CD4-positive, alpha-beta T cell (primary cell): ENCODE measurements around the gene SPAG9. TPM values are rescaled to one million over a fixed set of nuclear protein-coding genes. Genes with fewer than 3 reads are reported as not detected.

Source experiments
- ATAC-seq: fragments of 200-7000 bp; cut with Tn5 transposase; one replicate; pipeline ENCODE4 v1.10.0; 2022; ENCODE audit warnings: mild to moderate bottlenecking; ENCODE audit not compliant: poor library complexity
- CTCF ChIA-PET: fragments of 350-600 bp; sonication (Branson Sonifier 250); formaldehyde crosslinking; loops from one replicate; lab custom pipeline; 2021; ENCODE audit warnings: antibody characterized with exemption, inconsistent platforms; lab: Charles Lee
- POLR2A ChIA-PET: fragments of 350-600 bp; sonication (Branson Sonifier 250); formaldehyde crosslinking; loops from one replicate; lab custom pipeline; 2021; ENCODE audit warnings: antibody characterized with exemption, inconsistent platforms; lab: Charles Lee
- DNase-seq, 14 experiments: peaks; one replicate each; pipeline ENCODE4 v3.0.0-alpha.2; 2013 to 2020; ENCODE audit warnings: mixed read lengths in 2 of 14
- H3K27ac ChIP-seq, 2 donors: one replicate each; pipeline versions ENCODE4 v1.5.1 to v1.7.0; 2013; ENCODE audit warnings: low read length in 2 of 2, low read depth in 1 of 2, mild to moderate bottlenecking in 1 of 2
- H3K27me3 ChIP-seq, 2 experiments: 1 replicate in 1 of 2; 2 replicates in 1 of 2; pipeline versions ENCODE4 v1.6.1 to v1.7.0; 2013; ENCODE audit warnings: low read length in 2 of 2, control low read depth in 1 of 2, mild to moderate bottlenecking in 1 of 2, moderate library complexity in 1 of 2; ENCODE audit not compliant: insufficient read depth in 2 of 2, control insufficient read depth in 1 of 2
- H3K36me3 ChIP-seq: one replicate; pipeline ENCODE4 v1.6.1; 2013; ENCODE audit warnings: low read length, control low read depth; ENCODE audit not compliant: insufficient read depth
- H3K4me1 ChIP-seq: one replicate; pipeline ENCODE4 v1.6.1; 2013; ENCODE audit warnings: low read length, control low read depth; ENCODE audit not compliant: insufficient read depth
- H3K4me3 ChIP-seq: one replicate; pipeline ENCODE4 v1.5.1; 2013; ENCODE audit warnings: mild to moderate bottlenecking, low read length, moderate library complexity
- H3K9me3 ChIP-seq, 2 experiments: 1 replicate in 1 of 2; 2 replicates in 1 of 2; pipeline versions ENCODE4 v1.6.1 to v1.7.0; 2013; ENCODE audit warnings: low read length in 2 of 2, mild to moderate bottlenecking in 2 of 2, control low read depth in 1 of 2, moderate library complexity in 1 of 2; ENCODE audit not compliant: control insufficient read depth in 1 of 2, insufficient read depth in 1 of 2
- H3K27ac Mint-ChIP-seq: one replicate; pipeline ENCODE4 v1.8.0; 2020; ENCODE audit warnings: mixed read lengths
- H3K27me3 Mint-ChIP-seq: one replicate; pipeline ENCODE4 v1.8.0; 2021; ENCODE audit warnings: mixed read lengths
- H3K36me3 Mint-ChIP-seq: one replicate; pipeline ENCODE4 v1.8.0; 2021; ENCODE audit warnings: low read depth, mixed read lengths
- H3K4me1 Mint-ChIP-seq: one replicate; pipeline ENCODE4 v1.8.0; 2021; ENCODE audit warnings: low read depth, mixed read lengths
- H3K4me3 Mint-ChIP-seq: one replicate; pipeline ENCODE4 v1.8.0; 2020; ENCODE audit warnings: mild to moderate bottlenecking, mixed read lengths
- H3K9me3 Mint-ChIP-seq: one replicate; pipeline ENCODE4 v1.8.0; 2020; ENCODE audit warnings: mixed read lengths
- CTCF ChIP-seq: fragments of 200-600 bp; IDR thresholded peaks from one replicate; pipeline ENCODE4 v1.8.0; 2022; ENCODE audit warnings: antibody characterized with exemption, mild to moderate bottlenecking
- intact Hi-C, 2 experiments: fragments of 100-400 bp; cut with DNase I in 1 of 2; cut with micrococcal nuclease in 1 of 2; formaldehyde crosslinking; loops; one replicate each; pipeline versions ENCODE4 v1.15.1 to v1.9.0; 2023 to 2025; cut with DNase I, micrococcal nuclease
- total RNA-seq, 174 experiments: library from RNA in 2 of 174; stranded (reverse) in 2 of 174; gene quantifications; one replicate each; pipeline ENCODE4 v1.2.3 and lab custom pipeline; 2021 to 2026

The SPAG9 gene
- total RNA-seq, 2 experiments from 2014 or later, result 60.2 to 64.6 TPM

- Mint-ChIP-seq H3K4me1 (peaks cover 8% of the 10 kb centered on the region), H3K27me3 (no peaks in the 10 kb centered on the region), H3K9me3 (no peaks in the 10 kb centered on the region), H3K36me3 (peaks cover 61% of the 10 kb centered on the region), H3K4me3 (no peak overlapping the region), H3K27ac (no peak overlapping the region)
- intact Hi-C loops, result no loop called here
- Histone ChIP-seq H3K4me1 (no peaks in the 10 kb centered on the region), H3K36me3 (peaks cover 22% of the 10 kb centered on the region), H3K4me3 (no peak overlapping the region), H3K9me3 (no peaks in the 10 kb centered on the region), H3K27ac (no peak overlapping the region), H3K27me3 (no peaks in the 10 kb centered on the region)
- POLR2A ChIA-PET, result no interaction called here
- ATAC-seq (no peak), DNase-seq (no peak)
- CTCF ChIA-PET, result interaction anchor here (1.2 to 1.7 kb wide), 2 partner anchors 10 to 12 kb away, joined by 3 read pairs; no protein-coding TSS in a partner anchor
- no peak for TF ChIP-seq CTCF
These were observed 43.8 kb downstream of the SPAG9 start for GRCh38 chr17:51076821-51077220.

- no peak for ATAC-seq
- H3K4me1 Mint-ChIP-seq, result peaks cover 27% of the 10 kb centered on the region
- no peak for DNase-seq
- H3K27me3 Mint-ChIP-seq, result no peaks in the 10 kb centered on the region
- no peaks in the 10 kb centered on the region for H3K4me1 ChIP-seq
- POLR2A ChIA-PET, result no interaction called here
- H3K4me3 ChIP-seq, result no peak overlapping the region
- no peak overlapping the region for H3K4me3 Mint-ChIP-seq
- no peak for TF ChIP-seq CTCF
- no peaks in the 10 kb centered on the region for H3K27me3 ChIP-seq
- CTCF ChIA-PET, result no interaction called here
- no peak overlapping the region for H3K27ac Mint-ChIP-seq
- H3K9me3 Mint-ChIP-seq, result no peaks in the 10 kb centered on the region
- peaks cover 18% of the 10 kb centered on the region for H3K36me3 Mint-ChIP-seq
- intact Hi-C loops, result no loop called here
- no peaks in the 10 kb centered on the region for H3K36me3 ChIP-seq
- no peaks in the 10 kb centered on the region for H3K9me3 ChIP-seq
- no peak overlapping the region for H3K27ac ChIP-seq
These were observed 49.1 kb downstream of the SPAG9 start for GRCh38 chr17:51071556-51071955.

GRCh38 chr17:51065466-51065865 lies 55.2 kb downstream of the SPAG9 start:
- H3K27me3 ChIP-seq, result no peaks in the 10 kb centered on the region
- no peaks in the 10 kb centered on the region for H3K36me3 ChIP-seq
- ATAC-seq (no peak), DNase-seq (no peak)
- POLR2A ChIA-PET, result no interaction called here
- Mint-ChIP-seq H3K9me3 (no peaks in the 10 kb centered on the region), H3K4me1 (peaks cover 25% of the 10 kb centered on the region), H3K4me3 (no peak overlapping the region), H3K36me3 (no peaks in the 10 kb centered on the region), H3K27ac (no peak overlapping the region), H3K27me3 (no peaks in the 10 kb centered on the region)
- CTCF ChIA-PET, result no interaction called here
- no peak overlapping the region for H3K27ac ChIP-seq
- H3K9me3 ChIP-seq, result no peaks in the 10 kb centered on the region
- TF ChIP-seq CTCF, result no peak
- H3K4me3 ChIP-seq, result no peak overlapping the region
- H3K4me1 ChIP-seq, result no peaks in the 10 kb centered on the region
- intact Hi-C loops, result no loop called here
